GM12875 (cell line): ENCODE data around the gene SLC1A1.

Experiments
- H3K4me3 ChIP-seq: one replicate; pipeline ENCODE4 v1.5.1; 2011; ENCODE audit warnings: low read depth, low read length, control low read depth
- TF ChIP-seq, protein P1 (sequence below): IDR thresholded peaks from 2 replicates; pipeline ENCODE4 v1.5.1; 2011; ENCODE audit warnings: low read depth, mild to moderate bottlenecking, control low read depth, inconsistent platforms, low read length, moderate library complexity, borderline replicate concordance; ENCODE audit not compliant: insufficient read depth

Gene SLC1A1

DNA sequence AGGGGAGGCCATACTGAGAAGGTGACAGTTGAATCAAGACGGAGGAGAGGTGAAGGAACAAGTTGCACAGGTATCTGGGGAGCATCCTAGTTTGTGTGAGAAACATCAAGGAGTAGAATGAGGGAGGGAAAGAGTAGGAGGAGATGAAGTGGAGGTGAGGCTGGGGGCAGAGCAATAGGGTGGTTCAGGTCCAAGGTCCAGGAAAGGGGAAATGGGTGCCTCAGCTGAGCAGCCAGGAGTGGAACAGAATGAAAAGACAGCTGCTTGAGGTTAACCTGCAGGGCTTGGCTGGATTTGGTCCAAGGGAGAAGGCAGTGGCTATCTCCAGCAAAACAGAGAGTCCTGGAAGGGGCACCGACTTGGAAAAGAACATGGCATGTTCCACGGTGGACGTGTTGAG is 5.3 kb downstream of the SLC1A1 start:
- TF ChIP-seq, protein P1, sequence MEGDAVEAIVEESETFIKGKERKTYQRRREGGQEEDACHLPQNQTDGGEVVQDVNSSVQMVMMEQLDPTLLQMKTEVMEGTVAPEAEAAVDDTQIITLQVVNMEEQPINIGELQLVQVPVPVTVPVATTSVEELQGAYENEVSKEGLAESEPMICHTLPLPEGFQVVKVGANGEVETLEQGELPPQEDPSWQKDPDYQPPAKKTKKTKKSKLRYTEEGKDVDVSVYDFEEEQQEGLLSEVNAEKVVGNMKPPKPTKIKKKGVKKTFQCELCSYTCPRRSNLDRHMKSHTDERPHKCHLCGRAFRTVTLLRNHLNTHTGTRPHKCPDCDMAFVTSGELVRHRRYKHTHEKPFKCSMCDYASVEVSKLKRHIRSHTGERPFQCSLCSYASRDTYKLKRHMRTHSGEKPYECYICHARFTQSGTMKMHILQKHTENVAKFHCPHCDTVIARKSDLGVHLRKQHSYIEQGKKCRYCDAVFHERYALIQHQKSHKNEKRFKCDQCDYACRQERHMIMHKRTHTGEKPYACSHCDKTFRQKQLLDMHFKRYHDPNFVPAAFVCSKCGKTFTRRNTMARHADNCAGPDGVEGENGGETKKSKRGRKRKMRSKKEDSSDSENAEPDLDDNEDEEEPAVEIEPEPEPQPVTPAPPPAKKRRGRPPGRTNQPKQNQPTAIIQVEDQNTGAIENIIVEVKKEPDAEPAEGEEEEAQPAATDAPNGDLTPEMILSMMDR: no peak
- H3K4me3 ChIP-seq: no peak overlapping the region

DNA sequence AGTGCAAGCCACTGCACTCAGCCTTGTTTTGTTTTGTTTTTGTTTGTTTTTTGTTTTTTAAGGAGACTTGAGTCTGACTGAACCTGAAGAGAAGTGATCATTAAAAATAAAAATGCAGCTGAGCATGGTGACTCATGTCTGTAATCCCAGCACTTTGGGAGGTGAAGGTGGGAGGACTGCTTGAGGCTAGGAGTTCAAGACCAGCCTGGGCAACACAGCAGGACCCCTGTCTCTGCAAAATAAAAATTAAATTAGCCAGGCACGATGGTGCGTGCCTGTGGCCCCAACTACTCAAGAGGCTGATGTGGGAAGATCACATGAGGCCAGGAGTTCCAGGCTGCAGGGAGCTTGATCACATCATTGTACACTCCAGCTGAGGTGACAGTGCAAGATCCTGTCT is 6.2 kb downstream of the SLC1A1 start:
- H3K4me3 ChIP-seq: no peak overlapping the region
- TF ChIP-seq, protein P1: no peak

DNA sequence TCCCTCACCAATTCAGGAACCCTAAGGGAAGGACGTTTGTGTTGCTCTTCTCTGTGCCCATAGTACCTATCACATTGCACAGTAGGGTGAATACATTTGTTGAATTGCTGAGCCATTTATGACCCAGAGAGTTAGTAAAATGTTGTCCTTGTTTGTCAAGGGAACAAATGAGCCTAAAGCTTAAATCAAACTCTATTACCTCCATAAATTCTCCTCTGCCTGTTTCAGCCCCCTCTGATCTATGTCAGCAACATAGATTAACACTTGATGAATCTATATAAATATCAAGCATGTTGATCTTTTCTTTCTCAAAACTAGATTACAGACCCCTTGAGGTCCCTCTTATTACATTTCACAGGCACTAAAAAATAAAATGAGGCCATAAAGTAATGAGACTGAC is 7.1 kb downstream of the SLC1A1 start:
- TF ChIP-seq, protein P1: no peak
- H3K4me3 ChIP-seq: no peak overlapping the region

DNA sequence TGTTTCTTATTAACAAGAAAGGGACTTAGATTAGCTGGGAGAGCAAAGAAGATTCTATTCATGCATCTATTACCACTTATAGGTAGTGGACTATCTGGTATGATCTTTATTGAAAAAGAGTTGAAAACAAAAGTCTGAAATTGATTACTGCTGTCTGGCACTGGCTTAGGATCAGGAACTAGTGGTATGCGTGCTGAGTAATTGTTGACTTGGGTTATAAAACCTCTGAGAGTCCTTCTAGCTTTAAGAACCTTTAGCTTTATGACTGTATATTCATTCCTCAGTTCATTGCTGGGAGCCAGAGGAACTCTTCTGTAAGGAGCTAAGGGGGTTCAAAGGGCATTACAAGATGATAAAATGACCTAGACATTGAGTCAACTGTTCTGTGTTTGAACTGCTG is 7.6 kb downstream of the SLC1A1 start:
- TF ChIP-seq, protein P1: no peak

DNA sequence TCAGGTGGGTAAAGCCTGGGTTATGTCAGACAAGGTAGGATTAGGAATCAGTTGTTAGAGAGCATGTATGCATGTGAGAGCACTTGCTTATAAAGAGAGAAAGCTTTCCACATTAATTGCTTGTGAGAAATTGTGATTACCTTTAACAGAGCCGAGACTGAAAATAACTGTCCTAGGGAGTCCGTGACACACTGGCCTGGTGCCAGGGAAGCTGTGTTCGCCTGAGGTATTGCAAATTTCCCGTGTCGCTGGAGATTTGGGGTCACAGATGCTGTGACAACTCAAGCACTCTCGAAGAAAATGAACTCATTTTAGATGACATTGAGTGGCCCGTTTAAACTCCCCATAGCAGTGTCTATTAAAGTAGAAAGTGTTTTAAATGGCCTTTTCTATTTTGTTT is 9.6 kb downstream of the SLC1A1 start:
- TF ChIP-seq, protein P1: no peak
- H3K4me3 ChIP-seq: no peak overlapping the region

More for the DNA sequence above, 7.6 kb downstream of the SLC1A1 start:
- no peak overlapping the region for H3K4me3 ChIP-seq

DNA sequence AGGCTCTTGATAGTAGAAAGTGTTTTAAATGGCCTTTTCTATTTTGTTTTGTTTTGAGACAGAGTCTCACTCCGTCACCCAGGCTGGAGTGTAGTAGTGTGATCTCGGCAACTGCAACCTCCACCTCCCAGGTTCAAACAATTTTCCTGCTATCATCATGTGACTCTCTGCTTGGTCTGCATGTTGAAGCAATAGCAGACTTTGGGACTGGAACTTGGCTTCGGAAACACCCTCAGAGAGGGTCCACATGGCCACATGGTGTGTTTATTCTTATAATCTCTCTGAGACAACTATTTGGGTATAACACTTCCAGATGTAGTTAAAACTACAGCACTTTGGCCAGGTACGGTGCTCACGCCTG is 10.9 kb downstream of the SLC1A1 start:
- H3K4me3 ChIP-seq: no peak overlapping the region
- TF ChIP-seq, protein P1: no peak

DNA sequence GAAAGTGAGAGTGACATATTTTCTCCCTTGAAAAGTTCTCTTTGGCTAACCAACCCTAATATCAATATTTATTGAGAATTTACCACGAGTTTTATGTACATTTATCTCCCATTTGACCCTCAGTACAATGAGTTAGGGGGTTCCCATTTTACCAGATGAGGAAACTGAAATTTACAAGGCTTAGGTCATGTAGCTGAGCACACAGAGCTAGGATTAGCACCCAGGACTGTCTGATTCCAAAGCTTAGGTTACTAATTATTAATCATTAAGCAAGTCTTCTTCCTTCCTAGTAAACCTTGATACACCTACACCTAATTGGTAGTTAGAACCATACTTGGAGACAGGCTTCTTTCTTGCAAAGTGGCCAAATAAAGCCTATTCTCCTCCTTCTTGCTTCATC is 12.2 kb downstream of the SLC1A1 start:
- H3K4me3 ChIP-seq: no peak overlapping the region
- TF ChIP-seq, protein P1: no peak
